Activated B cell treated with CpG ODN at 0.5 μM for 24 hours (primary cell): Measurements from ENCODE around the gene KRTAP10-5. TPM values are rescaled to one million over a fixed set of nuclear protein-coding genes. Genes with fewer than 3 reads are reported as not detected.

Experiments used
- ATAC-seq: fragments of 200-7000 bp; cut with Tn5 transposase; one replicate; pipeline ENCODE4 v1.10.0; 2021; ENCODE audit warnings: low read depth, mild to moderate bottlenecking, moderate library complexity
- CTCF ChIA-PET: fragments of 350-600 bp; sonication (Branson Sonifier 250); formaldehyde crosslinking; loops from one replicate; lab custom pipeline; 2021; ENCODE audit warnings: antibody characterized with exemption; lab: Charles Lee
- POLR2A ChIA-PET: fragments of 350-600 bp; sonication (Branson Sonifier 250); formaldehyde crosslinking; loops from one replicate; lab custom pipeline; 2021; ENCODE audit warnings: antibody characterized with exemption; lab: Charles Lee
- DNase-seq: peaks from one replicate; pipeline ENCODE4 v3.0.0; 2022
- H3K27ac Mint-ChIP-seq: one replicate; pipeline ENCODE4 v1.8.0; 2020; ENCODE audit warnings: mixed read lengths
- H3K27me3 Mint-ChIP-seq: one replicate; pipeline ENCODE4 v1.8.0; 2021; ENCODE audit warnings: mixed read lengths
- H3K36me3 Mint-ChIP-seq: one replicate; pipeline ENCODE4 v1.8.0; 2021; ENCODE audit warnings: low read depth, mixed read lengths
- H3K4me1 Mint-ChIP-seq: one replicate; pipeline ENCODE4 v1.8.0; 2021; ENCODE audit warnings: mixed read lengths
- H3K4me3 Mint-ChIP-seq: one replicate; pipeline ENCODE4 v1.8.0; 2020; ENCODE audit warnings: mild to moderate bottlenecking, mixed read lengths
- H3K9me3 Mint-ChIP-seq: one replicate; pipeline ENCODE4 v1.8.0; 2020; ENCODE audit warnings: mixed read lengths
- intact Hi-C: fragments of 100-400 bp; cut with micrococcal nuclease; formaldehyde crosslinking; loops from one replicate; pipeline ENCODE4 v1.15.1; 2024
- total RNA-seq: library from RNA; stranded (reverse); gene quantifications from 2 replicates; pipeline ENCODE4 v1.2.3, GENCODE V29; 2022
- TF ChIP-seq, protein P1 (sequence below): fragments of 200-600 bp; IDR thresholded peaks from one replicate; pipeline ENCODE4 v1.8.0; 2022; ENCODE audit warnings: antibody characterized with exemption, mild to moderate bottlenecking

KRTAP10-5 gene
- total RNA-seq, 1 donor from 2014 or later: not detected

DNA sequence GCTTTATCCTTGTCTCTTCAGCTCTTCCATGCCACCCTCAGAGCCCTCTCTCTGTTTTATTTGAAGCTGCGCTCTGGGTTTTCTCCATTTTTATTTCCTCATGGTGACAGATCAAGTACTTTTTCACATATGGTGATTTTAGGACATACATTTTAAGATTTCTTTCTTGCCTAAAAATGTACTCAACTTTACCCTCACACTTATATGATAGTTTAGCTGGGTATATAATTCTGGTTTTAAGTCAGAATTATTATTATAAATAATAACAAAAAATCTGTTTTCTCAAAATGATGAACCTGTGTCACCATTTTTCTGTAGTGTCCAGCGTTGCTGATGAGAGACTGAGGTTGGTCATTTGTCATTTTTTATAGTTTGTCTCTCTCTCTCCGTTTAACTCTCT lies 754 bp upstream of the KRTAP10-5 start:
- ATAC-seq (no peak), DNase-seq (no peak)
- Mint-ChIP-seq H3K9me3 (peaks cover 16% of the 10 kb centered on the region), H3K27ac (no peak overlapping the region), H3K4me1 (no peaks in the 10 kb centered on the region), H3K27me3 (peaks cover 25% of the 10 kb centered on the region), H3K36me3 (no peaks in the 10 kb centered on the region), H3K4me3 (no peak overlapping the region)
- intact Hi-C loops: no loop called here
- ChIA-PET POLR2A (no interaction called here), CTCF (no interaction called here)
- TF ChIP-seq, protein P1, sequence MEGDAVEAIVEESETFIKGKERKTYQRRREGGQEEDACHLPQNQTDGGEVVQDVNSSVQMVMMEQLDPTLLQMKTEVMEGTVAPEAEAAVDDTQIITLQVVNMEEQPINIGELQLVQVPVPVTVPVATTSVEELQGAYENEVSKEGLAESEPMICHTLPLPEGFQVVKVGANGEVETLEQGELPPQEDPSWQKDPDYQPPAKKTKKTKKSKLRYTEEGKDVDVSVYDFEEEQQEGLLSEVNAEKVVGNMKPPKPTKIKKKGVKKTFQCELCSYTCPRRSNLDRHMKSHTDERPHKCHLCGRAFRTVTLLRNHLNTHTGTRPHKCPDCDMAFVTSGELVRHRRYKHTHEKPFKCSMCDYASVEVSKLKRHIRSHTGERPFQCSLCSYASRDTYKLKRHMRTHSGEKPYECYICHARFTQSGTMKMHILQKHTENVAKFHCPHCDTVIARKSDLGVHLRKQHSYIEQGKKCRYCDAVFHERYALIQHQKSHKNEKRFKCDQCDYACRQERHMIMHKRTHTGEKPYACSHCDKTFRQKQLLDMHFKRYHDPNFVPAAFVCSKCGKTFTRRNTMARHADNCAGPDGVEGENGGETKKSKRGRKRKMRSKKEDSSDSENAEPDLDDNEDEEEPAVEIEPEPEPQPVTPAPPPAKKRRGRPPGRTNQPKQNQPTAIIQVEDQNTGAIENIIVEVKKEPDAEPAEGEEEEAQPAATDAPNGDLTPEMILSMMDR: no peak

DNA sequence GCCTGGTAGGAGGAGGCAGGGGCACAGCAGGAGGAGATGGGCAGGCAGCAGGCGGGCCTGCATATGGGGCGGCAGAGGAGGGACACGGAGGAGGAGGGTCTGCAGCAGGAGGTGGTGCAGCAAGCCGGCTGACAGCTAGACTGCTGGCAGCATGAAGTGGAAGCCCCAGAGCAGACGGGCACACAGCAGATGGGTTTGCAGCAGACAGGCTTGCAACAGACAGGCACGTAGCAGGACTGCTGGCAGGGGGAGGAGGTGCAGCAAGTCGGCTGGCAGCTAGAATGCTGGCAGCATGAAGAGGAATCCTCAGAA lies 615 bp downstream of the KRTAP10-5 start:
- POLR2A ChIA-PET: no interaction called here
- DNase-seq: no peak
- Mint-ChIP-seq H3K27me3 (peaks cover 19% of the 10 kb centered on the region), H3K36me3 (no peaks in the 10 kb centered on the region), H3K9me3 (peaks cover 16% of the 10 kb centered on the region), H3K27ac (no peak overlapping the region), H3K4me1 (no peaks in the 10 kb centered on the region), H3K4me3 (no peak overlapping the region)
- TF ChIP-seq, protein P1: no peak
- intact Hi-C loops: no loop called here
- no peak for ATAC-seq
- CTCF ChIA-PET: no interaction called here

GRCh38 chr21:44579056-44579832 lies 1.2 kb downstream of the KRTAP10-5 start:
- Mint-ChIP-seq H3K36me3 (no peaks in the 10 kb centered on the region), H3K4me1 (no peaks in the 10 kb centered on the region), H3K4me3 (no peak overlapping the region), H3K27ac (no peak overlapping the region), H3K9me3 (peaks cover 16% of the 10 kb centered on the region), H3K27me3 (peaks cover 21% of the 10 kb centered on the region)
- intact Hi-C loops: no loop called here
- ChIA-PET CTCF (no interaction called here), POLR2A (no interaction called here)
- no peak for DNase-seq
- TF ChIP-seq, protein P1: no peak
- no peak for ATAC-seq

- H3K9me3 Mint-ChIP-seq: peaks cover 16% of the 10 kb centered on the region
Measured at GRCh38 chr21:44578371-44579055, 1.9 kb downstream of the KRTAP10-5 start.

GRCh38 chr21:44576025-44576420 lies 4.4 kb downstream of the KRTAP10-5 start:
- peaks cover 25% of the 10 kb centered on the region for H3K27me3 Mint-ChIP-seq

More at GRCh38 chr21:44578371-44579055, 1.9 kb downstream of the KRTAP10-5 start:
- Mint-ChIP-seq H3K36me3 (no peaks in the 10 kb centered on the region), H3K4me1 (no peaks in the 10 kb centered on the region), H3K4me3 (no peak overlapping the region), H3K27me3 (peaks cover 18% of the 10 kb centered on the region), H3K27ac (no peak overlapping the region)
- ChIA-PET POLR2A (no interaction called here), CTCF (no interaction called here)
- ATAC-seq: no peak
- intact Hi-C loops: no loop called here
- TF ChIP-seq, protein P1: no peak
- DNase-seq: no peak

More at GRCh38 chr21:44576025-44576420, 4.4 kb downstream of the KRTAP10-5 start:
- H3K36me3 Mint-ChIP-seq: no peaks in the 10 kb centered on the region
- ChIA-PET CTCF (no interaction called here), POLR2A (no interaction called here)
- H3K27ac Mint-ChIP-seq: no peak overlapping the region
- no peak overlapping the region for H3K4me3 Mint-ChIP-seq
- ATAC-seq (no peak), DNase-seq (no peak)
- TF ChIP-seq, protein P1: no peak
- intact Hi-C loops: no loop called here
- H3K4me1 Mint-ChIP-seq: no peaks in the 10 kb centered on the region
- H3K9me3 Mint-ChIP-seq: peaks cover 14% of the 10 kb centered on the region
